Hippocampal formation (tissue), 2 donors: ENCODE data around the gene UBP1.
A peak's percentile ranks its signal among the peaks of the same experiment; 100 is the strongest.
"Not testable (repeated sequence)": the region's sequence is repeated elsewhere in the genome, so short reads cannot be mapped to it uniquely, and the experiment has no call there.

Source experiments
- DNase-seq, 2 donors: peaks; one replicate each; lab custom pipeline; 2025; lab: John Stamatoyannopoulos, UW

UBP1 gene, protein sequence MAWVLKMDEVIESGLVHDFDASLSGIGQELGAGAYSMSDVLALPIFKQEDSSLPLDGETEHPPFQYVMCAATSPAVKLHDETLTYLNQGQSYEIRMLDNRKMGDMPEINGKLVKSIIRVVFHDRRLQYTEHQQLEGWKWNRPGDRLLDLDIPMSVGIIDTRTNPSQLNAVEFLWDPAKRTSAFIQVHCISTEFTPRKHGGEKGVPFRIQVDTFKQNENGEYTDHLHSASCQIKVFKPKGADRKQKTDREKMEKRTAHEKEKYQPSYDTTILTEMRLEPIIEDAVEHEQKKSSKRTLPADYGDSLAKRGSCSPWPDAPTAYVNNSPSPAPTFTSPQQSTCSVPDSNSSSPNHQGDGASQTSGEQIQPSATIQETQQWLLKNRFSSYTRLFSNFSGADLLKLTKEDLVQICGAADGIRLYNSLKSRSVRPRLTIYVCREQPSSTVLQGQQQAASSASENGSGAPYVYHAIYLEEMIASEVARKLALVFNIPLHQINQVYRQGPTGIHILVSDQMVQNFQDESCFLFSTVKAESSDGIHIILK

DNA sequence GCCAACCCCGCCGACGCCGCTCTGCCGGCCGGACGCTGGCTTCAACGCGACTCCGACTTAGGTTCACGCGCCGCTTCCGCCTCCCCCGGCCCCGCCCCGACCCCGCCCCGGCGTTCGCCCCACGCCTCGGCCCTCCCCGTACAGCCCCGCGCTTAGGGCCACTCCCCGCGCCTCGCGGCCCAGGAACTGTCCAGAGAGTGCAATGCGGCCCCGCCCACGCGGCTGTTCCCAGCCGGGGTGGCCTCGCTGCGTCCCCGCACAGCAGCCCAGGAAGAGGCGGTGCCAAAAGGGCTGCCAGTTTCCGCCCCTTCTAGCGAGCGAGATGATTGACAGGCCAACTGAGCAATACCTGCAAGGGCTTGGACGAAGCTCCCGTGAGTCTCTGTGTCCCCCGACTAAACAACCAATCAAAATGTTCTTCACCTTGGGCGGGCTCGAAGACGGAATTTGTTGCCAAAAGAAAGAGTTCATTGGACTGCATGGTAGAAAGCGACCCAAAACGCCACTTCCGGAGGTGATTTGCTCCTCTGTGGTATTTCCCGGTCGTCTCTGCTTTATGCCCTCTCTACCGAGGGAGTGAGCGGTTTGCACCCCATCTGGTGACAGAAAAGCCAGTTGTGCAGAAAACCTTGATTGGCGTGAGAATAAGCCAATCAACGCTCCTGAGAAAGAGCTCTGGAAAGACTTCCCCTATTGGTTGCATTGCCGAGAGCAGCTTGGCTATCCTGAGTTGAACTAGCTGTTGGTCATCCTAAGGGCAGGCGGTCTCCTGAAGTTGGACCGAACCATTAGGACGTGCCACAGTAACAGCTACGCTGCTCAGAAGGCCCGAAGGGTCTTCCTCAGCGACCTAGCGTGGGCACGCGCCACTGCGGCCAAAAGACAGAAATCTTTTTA lies at the start of gene UBP1:
Gene UBP1 (minus strand): TSS at position 78 of the 897 bp plus-strand sequence. CDS start 557 bp downstream, outside the sequence.
- peak; percentile 100 for DNase-seq

DNA sequence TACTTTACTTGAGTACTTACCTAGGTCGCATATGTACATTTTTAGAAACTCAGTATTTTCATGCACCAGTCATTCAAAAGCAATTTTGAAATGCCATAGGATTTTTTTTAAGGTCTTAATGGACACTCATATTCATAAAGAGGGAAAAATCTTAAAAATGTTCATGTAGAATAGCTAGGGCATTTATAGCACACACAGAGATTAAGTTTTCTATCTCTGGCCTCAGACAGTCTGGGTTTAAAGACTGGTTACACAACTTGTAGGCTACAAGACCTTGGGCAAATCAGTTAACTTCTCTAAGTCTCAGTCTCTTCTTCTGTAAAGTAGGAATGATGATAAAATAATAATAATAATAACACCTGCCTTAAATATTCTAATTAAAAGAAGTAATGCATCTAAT lies 48.5 kb upstream of the UBP1 start:
- no peak for DNase-seq

DNA sequence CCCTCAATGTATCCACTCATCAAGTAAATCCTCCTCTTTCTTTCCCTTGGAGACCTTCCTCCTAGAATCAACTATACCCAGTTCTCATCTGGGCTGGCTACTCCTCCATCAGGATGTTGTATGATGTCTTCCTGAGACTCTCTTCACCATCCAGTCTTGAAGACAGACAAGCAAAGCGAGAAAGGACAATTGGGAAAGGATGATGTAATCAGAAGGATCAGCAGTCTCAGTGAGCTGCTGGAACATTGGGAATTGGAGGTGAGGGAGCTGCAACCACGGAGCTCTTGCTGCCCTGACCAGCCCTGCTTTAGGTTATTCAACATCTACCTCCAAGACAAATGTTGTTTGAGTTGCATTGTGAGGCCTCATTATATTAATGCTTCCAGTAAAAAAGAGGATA lies 48.0 kb upstream of the UBP1 start:
- no peak for DNase-seq

DNA sequence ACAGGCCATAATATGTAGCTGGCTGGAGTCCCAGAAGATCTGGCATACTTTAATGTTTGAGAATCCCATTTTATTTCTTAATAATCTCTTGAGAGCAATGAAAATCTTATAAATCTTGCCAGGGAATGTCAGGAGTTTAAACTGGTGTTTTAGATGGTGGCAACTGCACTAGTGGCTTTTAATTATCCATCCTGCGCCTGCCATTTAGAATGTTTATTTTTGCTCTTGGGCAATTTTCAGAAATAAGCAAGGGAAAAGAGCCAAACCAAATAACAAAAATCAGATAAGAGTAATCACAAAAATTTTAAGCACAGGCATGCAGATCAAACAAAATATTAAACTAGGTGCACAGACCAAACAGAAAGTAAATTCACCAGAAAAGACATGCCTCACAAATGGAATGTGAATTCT lies 41.9 kb upstream of the UBP1 start:
- DNase-seq, result no peak

DNA sequence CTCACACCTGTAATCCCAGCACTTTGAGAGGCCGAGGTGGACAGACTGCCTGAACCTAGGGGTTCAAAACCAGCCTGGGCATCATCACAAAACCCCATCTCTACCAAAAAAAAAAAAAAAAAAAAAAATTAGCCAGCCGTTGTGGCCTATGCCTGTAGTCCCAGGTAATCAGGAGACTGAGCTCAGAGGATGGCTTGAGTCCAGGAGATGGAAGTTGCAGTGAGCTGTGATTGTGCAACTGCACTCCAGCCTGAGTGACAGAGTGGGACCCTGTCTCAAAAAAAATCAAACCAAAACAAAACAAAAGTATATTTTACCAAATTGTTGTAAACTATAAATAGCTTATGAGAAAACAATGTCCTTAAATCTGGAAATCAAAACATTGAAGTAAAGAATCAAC lies 34.7 kb upstream of the UBP1 start:
- DNase-seq, result no peak

DNA sequence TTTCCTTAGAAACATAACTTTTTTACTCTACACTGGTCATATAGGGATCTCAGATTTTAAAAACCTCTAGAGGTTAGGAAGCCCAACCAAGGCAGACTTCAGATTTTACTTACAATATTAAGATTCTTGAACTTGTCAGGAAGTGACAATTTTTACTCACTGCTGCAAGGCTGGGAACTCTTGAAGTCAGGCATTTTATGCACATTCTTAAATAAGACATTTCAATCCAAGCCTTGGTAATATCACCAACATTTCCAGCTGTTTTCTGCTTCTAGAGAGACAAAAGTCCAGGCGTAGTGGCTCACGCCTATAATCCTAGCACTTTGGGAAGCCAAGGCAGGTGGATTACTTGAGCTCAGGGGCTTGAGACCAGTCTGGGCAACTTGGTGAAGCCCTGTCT lies 33.6 kb upstream of the UBP1 start:
- DNase-seq, result no peak

DNA sequence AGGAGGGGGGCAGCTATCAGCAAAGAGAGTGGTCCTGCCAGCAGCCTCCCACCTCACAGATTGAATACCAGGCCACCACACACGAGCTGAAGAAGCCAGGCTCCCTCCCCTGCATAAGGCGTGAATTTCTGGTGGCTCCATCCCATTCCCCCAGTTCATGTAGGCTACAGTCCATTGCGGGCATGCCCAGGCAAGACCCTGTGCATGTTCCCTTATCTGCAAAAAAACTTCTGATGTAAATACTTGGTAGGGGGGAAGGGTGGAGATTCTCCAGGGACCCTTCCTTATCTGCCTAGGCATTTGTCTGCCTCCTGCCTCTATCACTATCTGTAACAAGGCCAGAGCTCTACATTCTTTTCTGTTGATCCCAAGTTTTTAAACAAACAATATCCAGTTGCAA lies 27.6 kb upstream of the UBP1 start:
- DNase-seq, result no peak

DNA sequence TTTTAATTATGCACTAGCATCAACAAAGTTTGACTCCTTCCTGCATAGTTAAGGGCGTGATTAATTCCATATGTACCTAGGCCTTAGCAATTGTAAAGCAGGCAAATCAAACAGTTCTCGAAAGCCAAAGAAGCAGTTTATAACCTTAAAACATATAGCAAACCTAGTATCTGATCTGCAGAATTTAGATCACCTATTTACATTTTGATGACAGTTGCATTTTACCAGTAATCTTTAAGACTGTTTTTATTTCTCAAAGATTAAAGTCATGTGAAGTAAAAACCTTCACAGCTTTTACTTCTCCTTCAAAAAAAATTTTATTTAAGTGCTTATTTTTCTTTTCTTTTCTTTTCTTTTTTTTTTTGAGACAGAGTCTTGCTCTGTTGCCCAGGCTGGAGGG lies 20.9 kb upstream of the UBP1 start:
- DNase-seq, result no peak

DNA sequence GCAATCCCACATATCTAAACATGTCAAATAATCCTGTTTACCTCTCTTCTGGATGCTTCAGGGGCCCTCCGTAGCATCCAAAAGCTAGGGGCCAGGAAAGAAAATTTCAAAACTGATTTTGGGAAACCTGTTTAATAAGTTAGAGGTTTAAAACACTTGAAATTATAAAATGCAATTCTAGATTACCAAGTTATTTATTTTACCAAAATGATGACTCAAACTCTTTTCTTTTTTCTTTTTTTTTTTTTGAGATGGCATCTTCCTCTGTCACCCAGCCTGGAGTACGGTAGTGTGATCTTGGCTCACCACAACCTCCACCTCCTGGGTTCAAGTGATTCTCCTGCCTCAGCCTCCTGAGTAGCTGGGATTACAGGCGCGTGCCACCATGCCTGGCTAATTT lies 19.4 kb upstream of the UBP1 start:
- DNase-seq, result not testable (repeated sequence)

DNA sequence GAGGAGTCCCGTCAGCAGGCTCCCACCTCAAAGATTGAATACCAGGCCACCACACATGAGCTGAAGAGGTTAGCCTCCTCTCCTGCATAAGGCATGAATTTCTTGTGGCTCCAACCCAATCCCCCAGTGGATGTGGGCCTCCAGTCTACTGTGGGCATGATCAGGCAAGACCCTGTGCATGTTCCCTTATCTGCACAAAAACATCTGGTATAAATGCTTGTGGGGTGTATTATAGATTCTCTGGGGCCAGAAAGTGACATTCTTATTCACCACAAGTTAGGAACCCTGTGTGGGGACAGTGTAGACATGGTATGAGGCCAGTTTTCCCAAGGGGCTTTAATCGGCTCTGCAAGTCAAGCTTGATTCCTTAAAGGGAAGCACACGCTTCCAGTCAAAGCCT lies 18.2 kb upstream of the UBP1 start:
- no peak for DNase-seq

DNA sequence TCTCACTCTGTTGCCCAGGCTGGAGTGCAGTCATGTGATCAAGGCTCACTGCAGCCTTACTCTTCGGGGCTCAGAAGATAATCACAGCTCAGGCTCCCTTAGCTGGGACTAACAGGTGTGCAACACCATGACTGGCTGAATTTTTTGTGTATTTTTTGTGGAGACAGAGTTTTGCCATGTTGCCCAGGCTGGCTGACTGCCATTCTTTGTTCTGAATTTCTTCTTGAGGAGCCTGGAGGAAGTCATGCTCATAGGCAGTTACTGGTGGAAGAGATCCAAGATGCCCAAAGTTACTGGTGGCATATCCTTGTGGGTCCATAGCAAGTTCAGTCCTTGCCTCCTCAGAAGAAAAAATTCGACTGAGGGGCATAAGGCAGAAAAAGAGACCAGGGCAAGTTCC lies 16.6 kb upstream of the UBP1 start:
- DNase-seq, result no peak

DNA sequence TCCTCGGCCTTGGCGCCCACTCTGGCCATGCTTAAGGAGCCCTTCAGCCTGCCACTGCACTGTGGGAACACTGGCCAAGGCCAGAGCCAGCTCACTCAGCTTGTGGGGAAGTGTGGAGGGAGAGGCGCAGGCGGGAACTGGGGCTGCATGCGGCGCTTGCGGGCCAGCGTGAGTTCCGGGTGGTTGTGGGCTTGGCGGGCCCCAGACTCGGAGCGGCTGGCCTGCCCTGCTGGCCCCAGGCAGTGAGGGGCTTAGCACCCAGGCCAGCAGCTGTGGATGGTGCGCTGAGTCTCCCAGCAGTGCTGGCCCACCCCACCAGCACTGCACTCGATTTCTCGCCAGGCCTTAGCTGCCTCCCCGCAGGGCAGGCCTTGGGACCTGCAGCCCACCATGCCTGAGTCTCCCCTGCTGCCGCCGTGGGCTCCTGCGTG lies 13.1 kb upstream of the UBP1 start:
- no peak for DNase-seq

DNA sequence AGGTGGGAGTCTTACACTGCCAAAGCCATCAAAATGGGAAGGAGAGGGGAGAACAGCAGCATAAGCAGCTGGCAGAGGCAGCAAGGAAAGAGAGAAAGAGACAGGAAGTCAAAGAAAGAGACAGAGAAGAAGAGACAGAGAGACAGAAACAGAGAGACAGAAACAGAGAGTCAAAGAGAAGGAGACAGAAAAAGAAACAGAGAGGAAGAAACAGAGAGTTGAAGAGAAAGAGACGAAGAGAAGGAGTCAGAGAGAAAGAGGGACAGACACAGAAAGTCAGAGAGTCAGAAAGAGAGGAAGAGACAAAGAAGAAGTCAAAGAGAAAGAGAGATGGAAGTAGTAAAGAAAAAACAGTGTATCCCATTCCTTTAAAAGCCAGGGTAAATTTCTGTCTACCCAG lies 11.8 kb upstream of the UBP1 start:
- DNase-seq, result not testable (repeated sequence)

DNA sequence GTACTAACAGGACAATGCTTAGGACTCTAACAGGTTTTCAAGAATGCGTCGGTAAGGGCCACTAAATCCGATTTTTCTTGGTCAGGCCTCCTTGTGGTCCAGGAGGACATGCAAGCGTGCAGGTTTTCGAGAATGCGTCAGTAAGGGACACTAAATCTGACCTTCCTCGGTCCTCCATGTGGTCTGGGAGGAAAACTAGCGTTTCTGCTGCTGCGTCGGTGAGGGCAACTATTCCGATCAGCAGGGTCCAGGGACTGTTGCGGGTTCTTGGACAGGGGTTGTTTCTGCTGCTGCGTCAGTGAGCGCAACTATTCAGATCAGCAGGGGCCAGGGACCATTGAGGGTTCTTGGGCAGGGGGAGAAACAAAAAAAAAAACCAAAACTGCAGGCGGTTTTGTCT lies 7.8 kb upstream of the UBP1 start:
- no peak for DNase-seq

DNA sequence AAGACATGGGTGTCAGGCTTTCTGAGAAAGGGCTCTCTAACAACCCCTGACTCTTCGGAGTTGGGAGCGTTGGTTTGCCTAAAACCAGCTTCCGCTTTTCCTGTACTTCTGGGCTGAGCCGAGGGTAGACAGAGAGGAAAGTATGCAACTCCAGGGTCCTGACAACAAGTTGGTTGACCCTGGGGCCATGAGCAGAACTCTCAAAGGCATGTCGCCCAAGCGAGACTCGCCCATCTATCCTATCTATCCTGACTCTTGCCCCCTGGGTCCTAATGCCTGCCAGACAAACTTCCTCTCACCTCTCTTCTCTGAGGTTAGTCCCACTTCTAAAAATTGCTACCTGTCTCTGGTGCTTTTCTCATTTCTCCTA lies 7.0 kb upstream of the UBP1 start:
- DNase-seq, result not testable (repeated sequence)

DNA sequence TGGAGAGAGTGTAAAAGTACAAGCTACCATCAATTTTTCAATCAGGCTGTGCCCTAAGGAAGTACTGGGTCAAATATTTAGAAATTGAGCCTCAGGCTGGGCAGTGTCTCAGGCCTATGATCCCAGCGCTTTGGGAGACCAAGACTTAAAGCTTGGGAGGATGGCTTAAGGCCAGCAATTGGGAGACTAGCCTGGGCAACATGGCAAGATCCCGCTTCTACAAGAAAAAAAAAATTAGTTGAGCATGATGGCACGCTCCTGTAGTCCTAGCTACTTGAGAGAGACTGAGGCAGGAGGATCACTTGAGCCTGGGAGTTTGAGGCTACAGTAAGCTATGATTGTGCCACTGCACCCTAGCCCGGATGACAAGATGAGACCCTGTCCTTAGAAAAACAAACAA lies 2.0 kb upstream of the UBP1 start:
- DNase-seq, result no peak

DNA sequence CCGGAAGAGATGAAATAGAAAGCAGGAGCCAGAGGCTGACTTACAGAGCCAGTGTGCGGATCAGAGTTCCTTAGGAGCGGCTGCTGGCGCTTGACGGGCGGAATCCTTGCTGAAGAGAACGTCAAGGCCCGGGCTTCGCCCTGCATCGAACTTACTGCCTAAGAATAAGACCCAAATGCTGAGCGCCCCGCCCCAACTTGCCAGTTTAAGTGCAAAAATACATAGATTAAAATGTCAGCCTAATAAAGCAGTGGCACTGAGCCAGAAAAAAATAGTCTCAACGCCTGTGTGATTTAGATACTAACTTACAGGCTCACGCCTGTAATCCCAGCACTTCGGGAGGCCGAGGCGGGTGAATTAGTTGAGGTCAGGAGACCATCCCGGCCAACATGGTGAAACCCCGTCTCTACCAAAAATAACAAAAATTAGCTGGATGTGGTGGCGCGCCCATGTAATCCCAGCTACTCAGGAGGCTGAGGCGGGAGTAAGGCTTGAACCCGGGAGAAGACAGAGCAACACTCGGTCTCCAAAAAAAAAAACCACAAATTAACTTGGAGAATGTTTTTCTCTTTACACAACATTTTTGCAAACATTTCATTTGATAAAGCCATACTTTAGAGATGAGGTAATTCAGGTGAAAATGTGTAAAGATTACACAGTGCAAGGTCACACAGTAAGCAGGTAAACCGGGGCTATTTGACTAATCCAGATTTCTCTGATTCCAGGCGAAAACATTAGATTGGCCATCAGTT lies 1.2 kb upstream of the UBP1 start:
- no peak for DNase-seq

DNA sequence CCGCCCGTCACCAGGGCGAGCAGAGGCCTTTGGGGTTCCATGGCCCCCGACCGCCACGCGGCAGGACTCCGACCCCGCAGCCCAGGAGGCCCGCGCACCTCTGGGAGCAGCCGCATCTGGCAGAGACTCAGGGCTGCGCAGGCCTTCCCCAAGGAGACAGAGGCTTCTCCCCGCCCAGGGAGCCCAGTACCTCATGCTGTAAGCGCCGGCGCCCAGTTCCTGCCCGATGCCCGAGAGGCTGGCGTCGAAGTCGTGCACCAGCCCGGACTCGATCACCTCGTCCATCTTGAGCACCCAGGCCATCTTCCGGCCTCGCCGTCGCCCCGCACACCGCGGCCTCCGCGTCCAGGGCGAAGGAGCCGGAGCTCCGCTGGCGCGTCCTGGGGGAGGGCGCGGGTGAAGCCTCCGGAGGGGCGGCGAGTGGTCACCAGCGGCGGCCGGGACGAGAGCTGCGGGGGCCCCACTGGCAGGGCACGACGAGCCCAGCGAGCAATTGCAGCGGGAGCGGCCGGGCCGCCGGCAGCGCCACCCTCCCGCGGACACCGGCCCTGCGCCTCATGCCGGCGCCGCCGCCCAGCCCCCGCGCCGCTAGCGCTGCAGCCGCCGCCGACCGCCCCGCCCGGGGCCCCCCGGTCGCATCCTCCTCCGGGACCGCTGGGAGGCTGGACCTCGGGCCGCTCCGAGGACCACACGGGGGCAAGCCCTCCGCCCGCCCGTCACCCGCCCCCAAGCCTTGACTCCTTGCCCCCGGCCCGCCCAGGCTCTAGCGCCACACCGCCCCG lies 468 bp downstream of the UBP1 start:
- peak; percentile 43 to 54 for DNase-seq

DNA sequence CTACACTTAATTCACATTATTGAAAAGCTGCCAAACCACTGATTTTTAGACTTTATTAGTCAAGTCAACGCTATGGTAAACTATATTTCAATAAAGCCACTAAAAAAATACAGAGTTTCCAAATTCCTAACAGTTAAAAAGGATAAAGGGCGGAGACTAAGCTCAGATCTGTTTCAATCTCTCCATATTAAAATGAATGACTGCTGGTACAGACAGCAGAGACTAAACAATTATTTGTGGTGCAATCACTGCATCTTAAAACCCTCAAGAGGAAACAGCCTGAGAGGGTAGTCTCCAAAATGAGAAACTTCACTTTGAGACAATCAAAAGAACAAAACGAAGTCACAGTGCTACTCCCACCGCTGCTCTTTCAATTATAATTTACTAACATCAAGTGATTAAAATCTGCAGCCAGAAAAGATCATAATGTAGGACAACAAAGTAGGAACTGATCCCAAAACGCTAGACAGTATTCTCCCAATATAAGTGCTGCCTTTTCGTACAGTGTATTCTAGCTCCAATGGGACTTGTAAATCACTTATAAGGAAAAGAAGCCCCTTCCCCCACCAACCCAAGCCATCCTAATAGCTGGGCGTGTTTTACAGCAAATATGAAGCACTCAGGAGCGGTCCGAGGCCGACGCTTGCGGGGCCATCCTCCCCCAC lies 1.2 kb downstream of the UBP1 start:
- DNase-seq, result no peak

DNA sequence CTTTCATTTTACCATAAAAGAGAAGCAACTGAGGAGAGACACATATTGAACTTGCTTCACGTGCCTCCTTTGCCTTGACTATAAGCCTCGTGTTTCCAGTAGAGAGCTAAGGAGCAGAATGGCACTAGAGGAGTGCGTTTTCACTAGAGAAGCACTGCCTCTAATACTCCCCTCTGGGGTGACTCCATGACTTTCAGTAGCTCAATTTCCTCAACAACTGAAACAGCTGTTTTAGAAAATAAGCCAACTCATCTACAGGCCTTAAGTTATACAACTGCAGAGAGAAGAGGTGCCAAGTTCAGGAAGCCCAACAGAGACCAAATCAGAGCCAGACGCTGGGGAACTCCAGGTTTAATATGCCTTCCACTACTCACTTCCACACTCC lies 1.9 kb downstream of the UBP1 start:
- DNase-seq, result no peak
